ENCODE results near the gene ENPEP.

Gene ENPEP

DNA sequence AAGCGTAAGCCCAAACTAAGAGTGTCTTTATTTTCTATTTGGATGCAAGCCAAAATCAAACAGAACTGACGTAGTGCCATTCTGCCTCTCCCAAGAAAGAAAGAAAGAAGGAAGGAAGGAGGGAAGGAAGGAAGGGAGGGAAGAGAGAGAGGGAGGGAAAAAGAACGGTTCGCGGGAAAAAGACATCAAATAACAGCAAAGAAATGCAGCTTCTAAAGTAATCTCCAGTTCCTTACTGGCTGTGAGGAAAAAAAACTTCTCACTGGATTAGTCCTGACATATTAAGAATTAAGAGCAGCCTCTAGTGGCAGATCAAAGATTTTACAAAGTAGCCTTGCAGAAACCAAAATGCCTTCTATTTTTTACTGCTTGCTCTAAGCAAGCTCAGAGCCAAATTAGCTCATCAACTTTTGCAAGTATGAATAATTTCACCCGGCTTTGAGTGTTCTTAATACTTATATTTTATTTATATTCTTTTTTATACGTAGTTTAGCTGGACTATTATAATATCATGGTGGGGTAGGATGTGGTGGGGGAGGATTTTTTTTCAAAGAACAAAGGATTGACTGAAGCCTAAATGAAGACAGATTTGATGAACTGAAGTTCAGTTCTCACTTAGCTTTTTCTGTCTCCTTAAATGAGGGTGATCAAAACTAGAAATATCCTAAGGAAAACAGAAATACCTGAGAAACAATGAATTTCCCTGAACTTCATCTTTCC, 110.3 kb downstream of the ENPEP start:
- H3K4me3 Mint-ChIP-seq: peak overlapping the region in 1 of 3 experiments; percentile 10
- no peaks in the 10 kb centered on the region for H3K27me3 Mint-ChIP-seq (ENCODE audit: low read depth)
- peaks cover 5% of the 10 kb centered on the region for H3K9me3 Mint-ChIP-seq
- H3K27ac Mint-ChIP-seq: no peak overlapping the region
- H3K4me1 Mint-ChIP-seq: no peaks in the 10 kb centered on the region
- peaks cover 4% of the 10 kb centered on the region for H3K36me3 Mint-ChIP-seq (ENCODE audit: low read depth)
- TF ChIP-seq, protein P1, sequence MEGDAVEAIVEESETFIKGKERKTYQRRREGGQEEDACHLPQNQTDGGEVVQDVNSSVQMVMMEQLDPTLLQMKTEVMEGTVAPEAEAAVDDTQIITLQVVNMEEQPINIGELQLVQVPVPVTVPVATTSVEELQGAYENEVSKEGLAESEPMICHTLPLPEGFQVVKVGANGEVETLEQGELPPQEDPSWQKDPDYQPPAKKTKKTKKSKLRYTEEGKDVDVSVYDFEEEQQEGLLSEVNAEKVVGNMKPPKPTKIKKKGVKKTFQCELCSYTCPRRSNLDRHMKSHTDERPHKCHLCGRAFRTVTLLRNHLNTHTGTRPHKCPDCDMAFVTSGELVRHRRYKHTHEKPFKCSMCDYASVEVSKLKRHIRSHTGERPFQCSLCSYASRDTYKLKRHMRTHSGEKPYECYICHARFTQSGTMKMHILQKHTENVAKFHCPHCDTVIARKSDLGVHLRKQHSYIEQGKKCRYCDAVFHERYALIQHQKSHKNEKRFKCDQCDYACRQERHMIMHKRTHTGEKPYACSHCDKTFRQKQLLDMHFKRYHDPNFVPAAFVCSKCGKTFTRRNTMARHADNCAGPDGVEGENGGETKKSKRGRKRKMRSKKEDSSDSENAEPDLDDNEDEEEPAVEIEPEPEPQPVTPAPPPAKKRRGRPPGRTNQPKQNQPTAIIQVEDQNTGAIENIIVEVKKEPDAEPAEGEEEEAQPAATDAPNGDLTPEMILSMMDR (IDR thresholded peaks at IDR 0.05; ENCODE audit: unreplicated experiment in 3 of 3): peak; percentile 53 to 62 (median 55)

DNA sequence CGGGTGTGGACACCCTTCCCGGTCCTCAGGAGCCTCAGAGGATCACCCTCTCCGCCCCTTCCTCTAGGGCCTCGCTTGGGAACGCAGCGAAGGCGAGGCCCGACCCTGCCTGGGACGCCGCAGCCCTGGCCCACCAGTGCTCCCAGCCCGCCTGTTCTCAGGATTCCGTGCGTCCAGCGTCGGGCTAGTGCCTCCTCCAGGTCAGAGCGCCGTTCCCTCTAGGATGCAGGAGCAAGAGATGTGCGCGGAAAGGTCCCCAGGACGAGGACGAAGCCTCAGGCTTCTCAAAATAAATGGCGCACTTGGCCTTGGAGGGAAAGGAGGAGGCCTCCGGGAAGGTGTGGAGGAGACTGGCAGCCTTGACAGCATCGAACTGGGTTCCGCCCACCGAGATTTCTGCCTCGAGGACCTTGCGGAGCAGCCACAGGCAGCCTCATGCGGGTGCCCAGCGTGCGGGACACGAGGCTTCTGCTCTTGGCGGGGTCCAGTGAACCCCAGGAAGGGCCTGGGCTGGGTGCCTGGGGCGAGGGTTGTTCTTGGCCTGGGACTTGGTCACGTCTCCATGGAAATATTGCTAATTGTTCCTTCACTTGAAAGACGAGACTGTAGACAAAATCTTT, 111.8 kb downstream of the ENPEP start:
- no peak overlapping the region for H3K4me3 Mint-ChIP-seq
- TF ChIP-seq, protein P1 (IDR thresholded peaks at IDR 0.05; ENCODE audit: unreplicated experiment in 3 of 3): no peak
- H3K9me3 Mint-ChIP-seq: no peaks in the 10 kb centered on the region
- no peaks in the 10 kb centered on the region for H3K36me3 Mint-ChIP-seq (ENCODE audit: low read depth)
- H3K4me1 Mint-ChIP-seq: no peaks in the 10 kb centered on the region
- no peak overlapping the region for H3K27ac Mint-ChIP-seq
- no peaks in the 10 kb centered on the region for H3K27me3 Mint-ChIP-seq (ENCODE audit: low read depth)

DNA sequence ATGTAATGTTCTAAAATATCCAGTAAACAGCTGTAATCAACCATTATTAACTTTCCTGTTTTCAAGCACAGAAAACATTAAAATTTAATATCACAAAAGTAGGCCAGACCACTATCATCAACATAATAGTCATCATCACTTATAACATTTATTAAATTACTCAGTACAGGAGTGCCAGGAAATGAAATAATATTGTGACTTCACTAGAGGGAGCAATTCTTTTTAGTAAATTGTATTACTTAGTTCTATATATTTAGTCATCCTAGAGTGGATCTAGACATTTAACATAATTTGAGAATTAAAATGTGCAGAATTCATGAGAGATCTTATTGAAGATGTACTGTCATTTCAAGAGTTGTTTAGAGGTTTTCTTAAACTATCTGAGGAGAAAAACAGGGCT, 113.3 kb downstream of the ENPEP start:
- Mint-ChIP-seq H3K36me3 (ENCODE audit: low read depth) (peaks cover 5% of the 10 kb centered on the region), H3K27me3 (ENCODE audit: low read depth) (no peaks in the 10 kb centered on the region), H3K27ac (no peak overlapping the region), H3K4me1 (no peaks in the 10 kb centered on the region), H3K9me3 (peaks cover 2% of the 10 kb centered on the region), H3K4me3 (no peak overlapping the region)
- TF ChIP-seq, protein P1 (IDR thresholded peaks at IDR 0.05; ENCODE audit: unreplicated experiment in 3 of 3): peak; percentile 18 to 44 (median 29)

DNA sequence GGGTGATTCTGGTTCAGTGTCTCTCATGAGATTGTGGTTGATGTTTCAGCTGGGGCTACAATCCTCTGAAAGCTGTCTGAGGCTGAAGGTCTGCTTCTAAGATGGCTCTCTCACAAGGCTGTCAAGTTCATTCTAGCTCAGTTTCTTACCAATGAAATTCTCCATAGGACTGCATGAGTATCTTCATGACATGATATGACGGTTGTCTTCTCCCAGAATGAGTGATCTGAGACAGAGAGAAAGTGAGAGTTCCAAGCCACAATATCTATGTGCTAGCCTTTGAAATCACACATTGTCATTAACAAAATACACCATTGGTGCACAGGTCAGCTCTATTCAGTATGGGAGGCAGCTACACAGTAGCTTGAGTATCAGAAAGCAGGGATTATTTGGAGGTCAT, 119.6 kb downstream of the ENPEP start:
- TF ChIP-seq, protein P1 (IDR thresholded peaks at IDR 0.05; ENCODE audit: unreplicated experiment in 3 of 3): no peak
- Mint-ChIP-seq H3K27ac (no peak overlapping the region), H3K27me3 (ENCODE audit: low read depth) (no peaks in the 10 kb centered on the region), H3K36me3 (ENCODE audit: low read depth) (peaks cover 45% of the 10 kb centered on the region), H3K9me3 (peaks cover 27% of the 10 kb centered on the region), H3K4me3 (no peak overlapping the region), H3K4me1 (no peaks in the 10 kb centered on the region)

DNA sequence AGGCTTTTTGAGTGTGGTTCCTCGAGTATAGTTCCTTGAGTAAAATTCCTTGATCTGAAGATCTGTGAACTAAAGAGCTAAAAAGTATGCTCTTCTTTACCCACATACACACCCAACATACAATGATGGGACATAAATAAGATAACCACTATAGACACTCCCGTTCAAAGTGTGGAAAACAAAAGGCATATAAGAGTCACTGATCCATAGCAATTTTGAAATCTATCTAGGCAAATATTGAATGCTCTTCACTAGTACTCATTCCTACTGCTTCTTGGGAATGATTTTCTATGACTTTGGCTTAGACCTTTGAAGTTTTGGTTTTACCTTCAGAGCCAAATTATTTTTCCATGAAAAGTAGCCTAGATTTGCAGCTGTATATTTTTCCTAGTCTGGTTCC, 120.5 kb downstream of the ENPEP start:
- no peak overlapping the region for H3K27ac Mint-ChIP-seq
- H3K27me3 Mint-ChIP-seq (ENCODE audit: low read depth): no peaks in the 10 kb centered on the region
- H3K4me1 Mint-ChIP-seq: no peaks in the 10 kb centered on the region
- peaks cover 49% of the 10 kb centered on the region for H3K36me3 Mint-ChIP-seq (ENCODE audit: low read depth)
- no peak overlapping the region for H3K4me3 Mint-ChIP-seq
- H3K9me3 Mint-ChIP-seq: peaks cover 30% of the 10 kb centered on the region
- TF ChIP-seq, protein P1 (IDR thresholded peaks at IDR 0.05; ENCODE audit: unreplicated experiment in 3 of 3): no peak

DNA sequence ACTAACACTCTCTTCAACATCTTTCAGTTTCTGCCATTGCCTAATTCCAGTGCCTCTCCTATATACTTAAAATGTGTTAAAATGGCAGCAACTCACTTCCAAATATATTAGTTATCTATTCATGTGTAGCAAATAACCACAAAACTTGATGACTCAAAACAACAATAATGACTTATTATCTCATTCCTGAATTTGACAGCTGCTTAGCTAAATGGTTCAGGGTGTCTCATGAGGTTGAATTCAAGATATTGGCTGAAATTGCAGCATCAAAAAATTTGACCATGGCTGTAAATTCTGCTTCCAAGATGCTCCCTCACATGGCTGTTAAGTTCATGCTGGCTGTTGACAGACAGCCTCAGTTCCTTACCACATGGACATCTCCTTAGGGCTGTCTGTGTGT, 121.6 kb downstream of the ENPEP start:
- Mint-ChIP-seq H3K9me3 (peaks cover 30% of the 10 kb centered on the region), H3K4me1 (no peaks in the 10 kb centered on the region), H3K36me3 (ENCODE audit: low read depth) (peaks cover 49% of the 10 kb centered on the region), H3K27me3 (ENCODE audit: low read depth) (no peaks in the 10 kb centered on the region), H3K4me3 (no peak overlapping the region), H3K27ac (no peak overlapping the region)
- TF ChIP-seq, protein P1 (IDR thresholded peaks at IDR 0.05; ENCODE audit: unreplicated experiment in 3 of 3): no peak

All from nephron (organoid).